Nephron (organoid): ENCODE data around the gene EVX2.

ENCODE experiments used
- H3K27ac Mint-ChIP-seq, 3 experiments: 2 replicates each; pipeline ENCODE4 v1.8.0; 2020; ENCODE audit warnings: mixed read lengths in 3 of 3, mild to moderate bottlenecking in 2 of 3, moderate library complexity in 1 of 3
- H3K27me3 Mint-ChIP-seq: 2 replicates; pipeline ENCODE4 v1.8.0; 2021; ENCODE audit warnings: low read depth, mild to moderate bottlenecking, moderate library complexity, mixed read lengths
- H3K36me3 Mint-ChIP-seq: 2 replicates; pipeline ENCODE4 v1.8.0; 2020; ENCODE audit warnings: low read depth, mixed read lengths
- H3K4me1 Mint-ChIP-seq: 2 replicates; pipeline ENCODE4 v1.8.0; 2020; ENCODE audit warnings: mixed read lengths
- H3K4me3 Mint-ChIP-seq, 3 experiments: 2 replicates each; pipeline ENCODE4 v1.8.0; 2020; ENCODE audit warnings: mild to moderate bottlenecking in 3 of 3, mixed read lengths in 3 of 3, moderate library complexity in 2 of 3
- H3K9me3 Mint-ChIP-seq: 2 replicates; pipeline ENCODE4 v1.8.0; 2020; ENCODE audit warnings: mixed read lengths
- TF ChIP-seq, protein P1 (sequence below), 3 experiments: fragments of 200-600 bp; sonication (generic); IDR thresholded peaks; one replicate each; pipeline ENCODE4 v1.5.0; 2021; ENCODE audit warnings: antibody characterized with exemption in 3 of 3; ENCODE audit not compliant: unreplicated experiment in 3 of 3

The EVX2 gene

DNA sequence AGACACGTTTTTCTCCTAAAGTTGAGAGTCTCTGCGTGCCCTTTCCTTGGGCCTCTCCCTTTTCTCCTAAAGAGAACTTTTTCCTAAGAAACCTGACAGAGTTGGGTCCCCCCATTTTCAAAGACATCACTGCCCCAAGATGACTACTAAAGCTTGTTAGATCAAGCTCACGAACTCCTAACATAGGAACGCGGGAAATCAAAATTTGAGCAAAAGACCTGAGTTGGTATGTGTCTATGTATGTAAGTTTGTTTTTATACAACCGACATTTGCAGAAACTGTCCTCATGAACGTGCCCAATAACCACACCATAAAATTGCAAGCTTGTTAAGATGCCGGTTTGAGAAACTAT, 10.1 kb upstream of the EVX2 start:
- Mint-ChIP-seq H3K4me3 (peak overlapping the region; percentile 22 to 78 (median 48)), H3K36me3 (no peaks in the 10 kb centered on the region), H3K9me3 (no peaks in the 10 kb centered on the region), H3K4me1 (peaks cover 29% of the 10 kb centered on the region), H3K27ac (no peak overlapping the region), H3K27me3 (peaks cover 96% of the 10 kb centered on the region)
- TF ChIP-seq, protein P1, sequence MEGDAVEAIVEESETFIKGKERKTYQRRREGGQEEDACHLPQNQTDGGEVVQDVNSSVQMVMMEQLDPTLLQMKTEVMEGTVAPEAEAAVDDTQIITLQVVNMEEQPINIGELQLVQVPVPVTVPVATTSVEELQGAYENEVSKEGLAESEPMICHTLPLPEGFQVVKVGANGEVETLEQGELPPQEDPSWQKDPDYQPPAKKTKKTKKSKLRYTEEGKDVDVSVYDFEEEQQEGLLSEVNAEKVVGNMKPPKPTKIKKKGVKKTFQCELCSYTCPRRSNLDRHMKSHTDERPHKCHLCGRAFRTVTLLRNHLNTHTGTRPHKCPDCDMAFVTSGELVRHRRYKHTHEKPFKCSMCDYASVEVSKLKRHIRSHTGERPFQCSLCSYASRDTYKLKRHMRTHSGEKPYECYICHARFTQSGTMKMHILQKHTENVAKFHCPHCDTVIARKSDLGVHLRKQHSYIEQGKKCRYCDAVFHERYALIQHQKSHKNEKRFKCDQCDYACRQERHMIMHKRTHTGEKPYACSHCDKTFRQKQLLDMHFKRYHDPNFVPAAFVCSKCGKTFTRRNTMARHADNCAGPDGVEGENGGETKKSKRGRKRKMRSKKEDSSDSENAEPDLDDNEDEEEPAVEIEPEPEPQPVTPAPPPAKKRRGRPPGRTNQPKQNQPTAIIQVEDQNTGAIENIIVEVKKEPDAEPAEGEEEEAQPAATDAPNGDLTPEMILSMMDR (IDR thresholded peaks at IDR 0.05; ENCODE audit: unreplicated experiment in 3 of 3): no peak

DNA sequence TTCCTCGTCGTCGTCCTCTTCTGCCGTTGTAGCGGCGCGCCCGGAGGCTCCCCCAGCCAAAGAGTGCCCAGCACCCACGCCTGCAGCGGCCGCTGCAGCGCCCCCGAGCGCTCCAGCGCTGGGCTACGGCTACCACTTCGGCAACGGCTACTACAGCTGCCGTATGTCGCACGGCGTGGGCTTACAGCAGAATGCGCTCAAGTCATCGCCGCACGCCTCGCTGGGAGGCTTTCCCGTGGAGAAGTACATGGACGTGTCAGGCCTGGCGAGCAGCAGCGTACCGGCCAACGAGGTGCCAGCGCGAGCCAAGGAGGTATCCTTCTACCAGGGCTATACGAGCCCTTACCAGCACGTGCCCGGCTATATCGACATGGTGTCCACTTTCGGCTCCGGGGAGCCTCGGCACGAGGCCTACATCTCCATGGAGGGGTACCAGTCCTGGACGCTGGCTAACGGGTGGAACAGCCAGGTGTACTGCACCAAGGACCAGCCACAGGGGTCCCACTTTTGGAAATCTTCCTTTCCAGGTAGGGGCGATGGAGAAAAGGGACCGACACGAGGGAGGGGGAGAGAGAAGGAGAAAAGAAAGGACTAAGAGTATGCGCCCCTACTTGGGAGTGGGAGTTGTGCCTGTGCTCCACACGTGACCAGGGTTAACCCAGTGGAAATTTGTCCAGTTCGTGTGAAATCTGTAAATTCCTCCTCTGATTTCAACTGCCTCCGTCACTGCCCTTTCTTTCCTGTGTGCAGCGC, 9.6 kb upstream of the EVX2 start:
- Mint-ChIP-seq H3K4me1 (peaks cover 28% of the 10 kb centered on the region), H3K27ac (no peak overlapping the region), H3K4me3 (peak overlapping the region; percentile 22 to 78 (median 52)), H3K36me3 (no peaks in the 10 kb centered on the region), H3K9me3 (no peaks in the 10 kb centered on the region), H3K27me3 (peaks cover 96% of the 10 kb centered on the region)
- TF ChIP-seq, protein P1 (IDR thresholded peaks at IDR 0.05; ENCODE audit: unreplicated experiment in 3 of 3): no peak

DNA sequence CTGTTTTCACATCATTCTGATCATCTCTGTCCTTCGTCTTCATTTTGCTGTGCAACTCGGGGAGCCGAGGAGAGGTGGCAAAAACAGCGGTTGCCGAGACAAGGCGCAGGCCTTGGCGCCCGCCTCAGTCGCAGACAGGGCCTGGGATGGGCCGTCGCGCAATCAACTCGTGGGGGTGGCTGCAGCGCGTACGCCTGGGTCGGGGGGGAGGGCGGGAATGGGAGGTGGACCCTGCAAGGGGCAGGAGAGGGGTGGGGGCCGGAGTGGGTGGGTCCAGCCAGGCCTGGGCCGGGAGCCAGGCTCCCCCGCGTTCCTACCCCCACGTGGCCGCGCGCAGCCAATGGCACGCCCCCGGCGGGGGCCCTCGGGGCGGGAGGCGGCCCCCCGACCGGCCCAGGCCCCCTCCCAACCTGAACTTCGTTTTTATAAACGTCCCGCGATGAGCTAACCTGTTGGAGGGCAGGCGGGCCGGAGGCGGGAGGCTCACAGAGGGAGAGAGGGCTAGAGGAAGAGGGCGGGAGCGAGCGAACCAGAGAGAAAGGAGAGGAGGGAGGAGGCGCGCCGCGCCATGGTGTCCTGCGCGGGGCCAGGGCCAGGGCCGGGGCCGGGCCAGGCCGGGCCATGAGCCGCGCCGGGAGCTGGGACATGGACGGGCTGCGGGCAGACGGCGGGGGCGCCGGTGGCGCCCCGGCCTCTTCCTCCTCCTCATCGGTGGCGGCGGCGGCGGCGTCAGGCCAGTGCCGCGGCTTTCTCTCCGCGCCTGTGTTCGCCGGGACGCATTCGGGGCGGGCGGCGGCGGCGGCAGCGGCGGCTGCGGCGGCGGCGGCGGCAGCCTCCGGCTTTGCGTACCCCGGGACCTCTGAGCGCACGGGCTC, 8.7 kb upstream of the EVX2 start, which contains the start of gene HOXD13:
TSS of gene HOXD13 (plus strand) at position 452 of the 875 bp plus-strand sequence. CDS start at position 622, 170 bp downstream.
- no peaks in the 10 kb centered on the region for H3K9me3 Mint-ChIP-seq
- TF ChIP-seq, protein P1 (IDR thresholded peaks at IDR 0.05; ENCODE audit: unreplicated experiment in 3 of 3): no peak

DNA sequence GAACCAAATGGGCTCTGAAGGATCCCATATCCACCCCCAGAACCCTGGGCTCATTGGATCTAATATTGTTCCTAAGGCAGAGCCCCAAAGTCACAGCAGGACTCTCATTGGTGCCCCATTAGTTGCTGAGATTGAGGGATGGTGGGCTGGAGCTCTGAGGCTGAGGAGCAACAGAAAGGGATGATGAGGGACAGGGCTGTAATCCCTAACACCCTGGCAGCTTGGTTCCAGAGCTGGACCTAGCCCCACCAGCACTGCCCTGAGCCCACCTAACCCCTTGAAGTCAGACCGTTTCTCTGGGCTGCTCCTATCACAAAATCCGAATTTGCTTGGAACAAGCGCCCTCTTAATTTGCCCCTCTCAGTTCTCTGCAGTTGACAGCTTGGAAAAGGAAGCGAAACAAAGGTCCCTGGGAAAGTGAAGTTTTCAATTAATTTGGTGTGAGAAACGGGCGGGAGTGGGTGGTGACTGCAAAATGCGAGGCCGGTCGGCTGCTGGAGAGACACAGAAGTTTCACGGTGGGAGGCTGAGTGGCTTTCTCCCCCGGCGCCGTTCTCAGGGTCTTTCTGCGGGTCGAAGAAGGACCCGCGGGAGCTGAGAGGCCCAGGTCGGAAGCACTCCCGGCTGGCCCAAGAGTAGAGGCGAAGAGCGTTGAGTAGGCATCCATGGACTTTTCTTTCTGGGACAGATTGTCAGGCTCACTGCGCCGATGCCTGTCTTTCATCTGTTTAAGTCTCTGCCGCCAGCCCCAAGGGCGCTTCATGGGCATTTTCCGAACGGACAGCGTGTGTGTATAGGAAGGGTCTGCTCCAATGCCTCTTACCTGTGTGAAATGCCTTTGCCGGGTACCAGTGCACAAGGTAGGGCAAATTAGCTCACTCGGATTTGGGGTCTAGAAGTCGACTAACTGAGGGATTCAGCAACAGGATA, 7.8 kb upstream of the EVX2 start:
- peaks cover 18% of the 10 kb centered on the region for H3K4me1 Mint-ChIP-seq
- H3K27ac Mint-ChIP-seq: no peak overlapping the region
- TF ChIP-seq, protein P1 (IDR thresholded peaks at IDR 0.05; ENCODE audit: unreplicated experiment in 3 of 3): no peak
- H3K4me3 Mint-ChIP-seq: peak overlapping the region; percentile 70 to 82 (median 75)
- peaks cover 96% of the 10 kb centered on the region for H3K27me3 Mint-ChIP-seq
- H3K36me3 Mint-ChIP-seq: no peaks in the 10 kb centered on the region
- H3K9me3 Mint-ChIP-seq: peaks cover 3% of the 10 kb centered on the region

More for the DNA sequence above, 8.7 kb upstream of the EVX2 start, which contains the start of gene HOXD13:
- H3K4me1 Mint-ChIP-seq: peaks cover 26% of the 10 kb centered on the region
- H3K4me3 Mint-ChIP-seq: peak within 1 kb of the TSS; percentile 75 to 82 (median 78)
- H3K27me3 Mint-ChIP-seq: peaks cover 96% of the 10 kb centered on the region
- no peaks in the 10 kb centered on the region for H3K36me3 Mint-ChIP-seq
- no peak within 1 kb of the TSS for H3K27ac Mint-ChIP-seq

DNA sequence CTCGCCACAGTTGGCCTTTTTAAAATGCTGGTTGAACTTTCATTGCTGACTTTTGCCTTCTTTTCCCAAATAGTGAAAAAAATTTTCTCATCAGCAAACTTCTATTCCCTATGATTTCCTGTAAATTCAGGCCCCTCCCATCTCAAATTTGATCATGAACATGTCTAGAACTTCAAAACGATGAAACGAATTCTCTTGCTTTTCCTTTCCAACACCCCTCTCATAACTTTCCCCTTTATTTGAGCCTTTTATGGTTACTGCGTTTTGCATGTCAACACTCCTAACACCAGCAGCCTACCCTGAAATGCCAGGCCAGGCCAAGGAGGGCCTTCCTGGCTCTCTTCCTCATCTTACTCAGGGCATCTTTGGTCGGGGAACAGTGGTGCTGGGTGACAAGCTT, 7.1 kb upstream of the EVX2 start:
- H3K27me3 Mint-ChIP-seq: peaks cover 96% of the 10 kb centered on the region
- H3K36me3 Mint-ChIP-seq: no peaks in the 10 kb centered on the region
- H3K27ac Mint-ChIP-seq: no peak overlapping the region
- H3K9me3 Mint-ChIP-seq: peaks cover 3% of the 10 kb centered on the region
- TF ChIP-seq, protein P1 (IDR thresholded peaks at IDR 0.05; ENCODE audit: unreplicated experiment in 3 of 3): no peak
- peaks cover 18% of the 10 kb centered on the region for H3K4me1 Mint-ChIP-seq
- no peak overlapping the region for H3K4me3 Mint-ChIP-seq
